ENCODE results near the gene DLD.
"Not testable (repeated sequence)": the region's sequence is repeated elsewhere in the genome, so short reads cannot be mapped to it uniquely, and the experiment has no call there.

DLD gene

GRCh38 chr7:107913851-107914250 lies 22.9 kb downstream of the DLD start:
- no peak for DNase-seq (ENCODE audit: low read depth, low spot score)
- H3K27ac ChIP-seq: no peak overlapping the region

GRCh38 chr7:107914831-107915230 lies 23.8 kb downstream of the DLD start:
- no peak overlapping the region for H3K27ac ChIP-seq
- no peak for DNase-seq (ENCODE audit: low read depth, low spot score)

GRCh38 chr7:107915541-107915940 lies 24.6 kb downstream of the DLD start:
- DNase-seq (ENCODE audit: low read depth, low spot score): no peak
- H3K27ac ChIP-seq: no peak overlapping the region

- peak overlapping the region; percentile 2 for H3K27ac ChIP-seq
- no peak for DNase-seq (ENCODE audit: low read depth, low spot score)
These were observed 27.0 kb downstream of the DLD start for GRCh38 chr7:107917763-107918651.

- DNase-seq (ENCODE audit: low read depth, low spot score): no peak
- peak overlapping the region; percentile 2 for H3K27ac ChIP-seq
These were observed 28.0 kb downstream of the DLD start for GRCh38 chr7:107918948-107919347.

GRCh38 chr7:107920048-107920772 lies 29.2 kb downstream of the DLD start:
- DNase-seq (ENCODE audit: low read depth, low spot score): no peak

GRCh38 chr7:107921826-107922225 lies 30.8 kb downstream of the DLD start:
- H3K27ac ChIP-seq; DNase-seq (ENCODE audit: low read depth, low spot score): not testable (repeated sequence)

More at GRCh38 chr7:107920048-107920772, 29.2 kb downstream of the DLD start:
- H3K27ac ChIP-seq: no peak overlapping the region

GRCh38 chr7:107922886-107923285 lies 31.9 kb downstream of the DLD start:
- DNase-seq (ENCODE audit: low read depth, low spot score): no peak
- H3K27ac ChIP-seq: no peak overlapping the region

GRCh38 chr7:107924841-107925504 lies 34.0 kb downstream of the DLD start:
- H3K27ac ChIP-seq: no peak overlapping the region
- DNase-seq (ENCODE audit: low read depth, low spot score): no peak

GRCh38 chr7:107926481-107926880 lies 35.5 kb downstream of the DLD start:
- H3K27ac ChIP-seq: no peak overlapping the region

GRCh38 chr7:107931740-107932515 lies 40.9 kb downstream of the DLD start:
- no peak for DNase-seq (ENCODE audit: low read depth, low spot score)
- no peak overlapping the region for H3K27ac ChIP-seq

More at GRCh38 chr7:107926481-107926880, 35.5 kb downstream of the DLD start:
- no peak for DNase-seq (ENCODE audit: low read depth, low spot score)

GRCh38 chr7:107932805-107933204 lies 41.8 kb downstream of the DLD start:
- DNase-seq (ENCODE audit: low read depth, low spot score): no peak
- H3K27ac ChIP-seq: no peak overlapping the region

GRCh38 chr7:107933386-107934013 lies 42.5 kb downstream of the DLD start:
- H3K27ac ChIP-seq: no peak overlapping the region
- no peak for DNase-seq (ENCODE audit: low read depth, low spot score)

- H3K27ac ChIP-seq: no peak overlapping the region
- DNase-seq (ENCODE audit: low read depth, low spot score): no peak
These were observed 44.2 kb downstream of the DLD start for GRCh38 chr7:107934991-107935770.

- no peak for DNase-seq (ENCODE audit: low read depth, low spot score)
- H3K27ac ChIP-seq: no peak overlapping the region
These were observed 45.3 kb downstream of the DLD start for GRCh38 chr7:107936312-107936711.

- H3K27ac ChIP-seq: peak overlapping the region; percentile 33
- peak; percentile 39 for DNase-seq (ENCODE audit: low read depth, low spot score)
These were observed 46.5 kb downstream of the DLD start for GRCh38 chr7:107937531-107937930.

GRCh38 chr7:107938456-107939250 lies 47.7 kb downstream of the DLD start:
- peak overlapping the region; percentile 33 for H3K27ac ChIP-seq
- DNase-seq (ENCODE audit: low read depth, low spot score): no peak
